Adipocyte (in vitro differentiated cells): ENCODE results near the gene CLDN18.

Experiments used
- DNase-seq: peaks from one replicate; pipeline ENCODE4 v3.0.0-alpha.2; 2015; ENCODE audit warnings: low read depth
- H3K27me3 ChIP-seq: replicated peaks from 2 replicates; pipeline ENCODE4 v1.7.0; 2013; ENCODE audit warnings: mild to moderate bottlenecking, low read length, moderate library complexity; ENCODE audit not compliant: control insufficient read depth, insufficient read depth
- H3K36me3 ChIP-seq: 2 replicates; pipeline ENCODE4 v1.7.0; 2013; ENCODE audit warnings: low read length, mild to moderate bottlenecking, moderate library complexity; ENCODE audit not compliant: control insufficient read depth, insufficient read depth, severe bottlenecking
- H3K4me1 ChIP-seq: 2 replicates; pipeline ENCODE4 v1.7.0; 2013; ENCODE audit warnings: mild to moderate bottlenecking, low read length, moderate library complexity; ENCODE audit not compliant: control insufficient read depth, insufficient read depth
- H3K4me3 ChIP-seq: 2 replicates; pipeline ENCODE4 v1.7.0; 2013; ENCODE audit warnings: mild to moderate bottlenecking, low read length, moderate library complexity
- H3K9ac ChIP-seq: 2 replicates; pipeline ENCODE4 v1.7.0; 2013; ENCODE audit warnings: mild to moderate bottlenecking, low read length, moderate library complexity
- H3K9me3 ChIP-seq: 2 replicates; pipeline ENCODE4 v1.7.0; 2013; ENCODE audit warnings: mild to moderate bottlenecking, low read length, moderate library complexity; ENCODE audit not compliant: control insufficient read depth

CLDN18 gene

DNA sequence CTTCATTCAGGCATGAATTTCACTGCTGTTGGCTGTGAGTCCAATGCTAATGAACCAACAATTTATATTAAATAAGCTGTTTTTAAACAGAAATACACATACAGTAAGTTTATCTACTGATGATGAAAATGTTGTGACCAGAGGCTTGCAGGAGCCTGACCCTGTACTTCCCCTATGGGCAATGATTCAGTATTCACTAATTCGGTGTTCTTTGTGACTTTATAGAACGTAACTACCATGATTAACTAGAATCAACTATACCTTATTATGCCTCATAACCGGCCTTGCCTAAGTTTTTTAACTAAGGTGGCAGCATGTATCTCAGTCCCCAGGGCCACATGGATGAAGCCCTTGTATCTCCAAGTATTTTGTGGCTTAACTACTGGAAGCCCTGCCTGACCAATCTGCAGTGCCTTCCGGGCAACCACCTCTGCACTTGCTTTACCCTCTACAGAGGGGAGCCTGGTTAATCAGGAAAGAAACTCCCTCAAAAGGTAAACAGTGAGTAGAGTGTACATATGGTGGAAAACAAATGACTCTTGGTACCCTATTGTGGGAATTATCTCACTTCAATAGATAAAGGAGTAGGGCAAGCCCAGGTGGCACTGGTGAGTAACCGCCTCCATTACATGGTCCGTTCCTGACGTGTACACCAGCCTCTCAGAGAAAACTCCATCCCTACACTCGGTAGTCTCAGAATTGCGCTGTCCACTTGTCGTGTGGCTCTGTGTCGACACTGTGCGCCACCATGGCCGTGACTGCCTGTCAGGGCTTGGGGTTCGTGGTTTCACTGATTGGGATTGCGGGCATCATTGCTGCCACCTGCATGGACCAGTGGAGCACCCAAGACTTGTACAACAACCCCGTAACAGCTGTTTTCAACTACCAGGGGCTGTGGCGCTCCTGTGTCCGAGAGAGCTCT is 11.6 kb upstream of the CLDN18 start:
- H3K36me3 ChIP-seq: no peaks in the 10 kb centered on the region
- no peak overlapping the region for H3K9ac ChIP-seq
- H3K4me3 ChIP-seq: no peak overlapping the region
- no peak for DNase-seq
- peaks cover 22% of the 10 kb centered on the region for H3K9me3 ChIP-seq
- H3K4me1 ChIP-seq: no peaks in the 10 kb centered on the region
- peaks cover 4% of the 10 kb centered on the region for H3K27me3 ChIP-seq

DNA sequence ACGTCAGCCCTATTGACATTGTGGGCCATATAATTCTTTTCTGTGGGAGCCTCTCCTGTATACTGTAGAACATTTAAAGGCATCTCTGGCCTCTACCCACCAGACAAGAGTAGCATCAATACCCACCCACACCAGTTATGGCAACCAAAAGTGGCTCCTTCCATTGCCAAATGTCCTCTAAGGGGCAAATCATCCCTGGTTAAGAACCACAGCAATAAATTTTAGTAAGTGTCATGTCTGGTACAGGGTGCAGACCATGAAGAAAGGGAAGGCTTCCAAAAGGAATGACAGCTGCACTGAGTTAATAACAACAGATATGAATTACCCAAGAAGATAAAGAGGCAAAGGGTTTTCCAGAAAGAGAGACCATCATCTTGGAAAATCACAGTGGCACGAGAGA is 6.9 kb upstream of the CLDN18 start:
- Histone ChIP-seq H3K4me1 (no peaks in the 10 kb centered on the region), H3K9ac (no peak overlapping the region), H3K36me3 (no peaks in the 10 kb centered on the region), H3K4me3 (no peak overlapping the region), H3K9me3 (no peaks in the 10 kb centered on the region), H3K27me3 (peaks cover 4% of the 10 kb centered on the region)
- DNase-seq: no peak

DNA sequence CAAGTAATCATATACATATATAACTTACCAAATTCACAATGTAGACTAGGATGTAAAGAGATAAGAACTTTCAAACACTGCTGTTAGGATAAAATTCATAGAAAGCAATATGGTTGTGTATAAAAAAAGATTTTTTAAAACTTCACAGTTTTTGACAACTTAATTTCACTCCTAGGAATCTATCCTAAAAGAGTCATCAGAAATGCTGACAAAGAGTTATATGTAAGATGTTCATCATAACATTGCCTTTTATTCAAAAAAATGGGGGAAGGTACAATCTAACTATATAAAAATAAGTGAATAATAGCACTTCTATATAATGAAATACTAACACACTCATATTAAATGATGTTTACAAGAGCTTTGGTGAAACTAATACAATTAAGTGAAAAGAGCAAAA is 4.3 kb upstream of the CLDN18 start:
- H3K4me1 ChIP-seq: no peaks in the 10 kb centered on the region
- H3K27me3 ChIP-seq: no peaks in the 10 kb centered on the region
- no peak for DNase-seq
- H3K9ac ChIP-seq: no peak overlapping the region
- H3K9me3 ChIP-seq: no peaks in the 10 kb centered on the region
- H3K36me3 ChIP-seq: no peaks in the 10 kb centered on the region
- H3K4me3 ChIP-seq: no peak overlapping the region

- no peak for DNase-seq
- Histone ChIP-seq H3K9ac (no peak overlapping the region), H3K4me3 (no peak overlapping the region)
Measured at GRCh38 chr3:138007898-138008297, 2.1 kb upstream of the CLDN18 start.

DNA sequence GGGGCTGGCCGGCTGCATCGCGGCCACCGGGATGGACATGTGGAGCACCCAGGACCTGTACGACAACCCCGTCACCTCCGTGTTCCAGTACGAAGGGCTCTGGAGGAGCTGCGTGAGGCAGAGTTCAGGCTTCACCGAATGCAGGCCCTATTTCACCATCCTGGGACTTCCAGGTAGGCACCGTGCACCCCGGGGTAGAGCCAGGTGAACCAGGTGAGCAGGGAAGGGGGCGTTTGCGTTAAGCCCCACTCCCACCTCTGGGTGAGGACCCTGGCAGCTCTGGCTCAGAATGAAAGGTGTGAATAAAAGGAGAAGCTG is 267 bp downstream of the CLDN18 start:
- H3K4me3 ChIP-seq: no peak overlapping the region
- DNase-seq: no peak
- H3K36me3 ChIP-seq: no peaks in the 10 kb centered on the region

More at GRCh38 chr3:138007898-138008297, 2.1 kb upstream of the CLDN18 start:
- no peaks in the 10 kb centered on the region for H3K27me3 ChIP-seq
- H3K36me3 ChIP-seq: no peaks in the 10 kb centered on the region
- H3K4me1 ChIP-seq: no peaks in the 10 kb centered on the region
- no peaks in the 10 kb centered on the region for H3K9me3 ChIP-seq

GRCh38 chr3:138011722-138012121 is 1.8 kb downstream of the CLDN18 start:
- Histone ChIP-seq H3K27me3 (no peaks in the 10 kb centered on the region), H3K36me3 (no peaks in the 10 kb centered on the region), H3K9me3 (no peaks in the 10 kb centered on the region), H3K9ac (no peak overlapping the region), H3K4me3 (no peak overlapping the region), H3K4me1 (peaks cover 2% of the 10 kb centered on the region)
- no peak for DNase-seq

More for the DNA sequence above, 267 bp downstream of the CLDN18 start:
- Histone ChIP-seq H3K4me1 (no peaks in the 10 kb centered on the region), H3K9me3 (no peaks in the 10 kb centered on the region), H3K9ac (no peak overlapping the region), H3K27me3 (no peaks in the 10 kb centered on the region)

- H3K27me3 ChIP-seq: no peaks in the 10 kb centered on the region
- no peak for DNase-seq
Measured at GRCh38 chr3:138012526-138012925, 2.6 kb downstream of the CLDN18 start.

GRCh38 chr3:138016065-138016464 is 6.1 kb downstream of the CLDN18 start:
- H3K9ac ChIP-seq: no peak overlapping the region
- no peaks in the 10 kb centered on the region for H3K27me3 ChIP-seq
- no peak overlapping the region for H3K4me3 ChIP-seq
- DNase-seq: no peak
- H3K36me3 ChIP-seq: no peaks in the 10 kb centered on the region
- H3K4me1 ChIP-seq: peaks cover 9% of the 10 kb centered on the region
- no peaks in the 10 kb centered on the region for H3K9me3 ChIP-seq

More at GRCh38 chr3:138012526-138012925, 2.6 kb downstream of the CLDN18 start:
- H3K4me3 ChIP-seq: no peak overlapping the region
- H3K36me3 ChIP-seq: no peaks in the 10 kb centered on the region
- H3K9me3 ChIP-seq: no peaks in the 10 kb centered on the region
- peaks cover 9% of the 10 kb centered on the region for H3K4me1 ChIP-seq
- H3K9ac ChIP-seq: no peak overlapping the region

GRCh38 chr3:138019281-138020069 is 9.5 kb downstream of the CLDN18 start:
- Histone ChIP-seq H3K4me3 (no peak overlapping the region), H3K9ac (no peak overlapping the region), H3K27me3 (no peaks in the 10 kb centered on the region), H3K4me1 (peaks cover 9% of the 10 kb centered on the region), H3K9me3 (no peaks in the 10 kb centered on the region), H3K36me3 (peaks cover 7% of the 10 kb centered on the region)
- DNase-seq: no peak

- Histone ChIP-seq H3K9me3 (no peaks in the 10 kb centered on the region), H3K9ac (no peak overlapping the region), H3K27me3 (no peaks in the 10 kb centered on the region), H3K36me3 (peaks cover 7% of the 10 kb centered on the region), H3K4me1 (no peaks in the 10 kb centered on the region), H3K4me3 (no peak overlapping the region)
- no peak for DNase-seq
Measured at GRCh38 chr3:138023754-138024153, 13.8 kb downstream of the CLDN18 start.

DNA sequence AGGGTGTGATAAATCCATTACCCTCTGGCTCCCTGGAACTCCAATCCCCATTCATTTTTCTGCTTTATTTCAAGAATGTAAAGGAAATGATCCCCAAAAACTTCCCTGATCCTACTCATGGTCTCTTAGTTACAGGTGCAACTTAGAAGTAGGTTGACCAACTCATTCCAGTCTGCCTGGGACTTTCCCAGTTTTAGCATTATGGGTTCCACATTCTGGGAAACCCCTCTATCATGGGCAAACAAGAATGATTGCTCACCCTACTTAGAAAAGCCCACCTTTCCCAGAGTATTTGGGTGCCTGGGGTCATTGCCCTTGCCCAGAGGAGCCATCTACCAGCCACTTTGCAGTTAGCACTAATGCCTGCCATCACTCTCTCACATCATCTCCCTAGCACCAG is 15.6 kb downstream of the CLDN18 start:
- H3K36me3 ChIP-seq: peaks cover 7% of the 10 kb centered on the region
- no peak for DNase-seq
- H3K4me3 ChIP-seq: no peak overlapping the region

More for the DNA sequence above, 15.6 kb downstream of the CLDN18 start:
- no peaks in the 10 kb centered on the region for H3K27me3 ChIP-seq
- no peak overlapping the region for H3K9ac ChIP-seq
- H3K9me3 ChIP-seq: no peaks in the 10 kb centered on the region
- H3K4me1 ChIP-seq: no peaks in the 10 kb centered on the region
